ENCODE data around the gene SYCN.

GRCh38 chr19:39240421-39240820, 36.4 kb upstream of the SYCN start:
- no peak for TF ChIP-seq CTCF (IDR thresholded peaks at IDR 0.05)
- no peak for TF ChIP-seq POLR2A (IDR thresholded peaks at IDR 0.05)
